T-cell (primary cell): Measurements from ENCODE around the gene ZCCHC24. TPM values are rescaled to one million over a fixed set of nuclear protein-coding genes. Genes with fewer than 3 reads are reported as not detected.

Experiments
- ATAC-seq, 4 experiments: fragments of 200-7000 bp in 3 of 4; fragments of 150-1000 bp in 1 of 4; cut with Tn5 transposase; replicated peaks in 1 of 4; 1 replicate in 3 of 4; 2 replicates in 1 of 4; pipeline ENCODE4 v1.10.0; 2021; ENCODE audit warnings: moderate library complexity in 3 of 4, mild to moderate bottlenecking in 2 of 4, moderate number of reproducible peaks in 1 of 4
- CTCF ChIA-PET, 2 donors: fragments of 300-600 bp; sonication (Branson Sonifier 250); formaldehyde crosslinking; loops; one replicate each; lab custom pipeline; 2022; ENCODE audit warnings: antibody characterized with exemption in 2 of 2; lab: Charles Lee
- POLR2A ChIA-PET, 2 donors: fragments of 300-600 bp; sonication (Branson Sonifier 250); formaldehyde crosslinking; loops; one replicate each; lab custom pipeline; 2022; ENCODE audit warnings: antibody characterized with exemption in 2 of 2; lab: Charles Lee
- DNase-seq, 35 experiments: peaks; one replicate each; pipeline versions ENCODE4 v3.0.0 to v3.0.0-alpha.2; 2013 to 2023
- H3K27ac ChIP-seq: one replicate; pipeline ENCODE4 v1.5.1; 2013; ENCODE audit warnings: low read length
- H3K27me3 ChIP-seq, 2 experiments: replicated peaks in 1 of 2; 1 replicate in 1 of 2; 2 replicates in 1 of 2; pipeline versions ENCODE4 v1.6.1 to v1.7.0; 2013; ENCODE audit warnings: low read length in 1 of 2, mixed read lengths in 1 of 2; ENCODE audit not compliant: control insufficient read depth in 2 of 2, insufficient read depth in 2 of 2; ENCODE audit errors: extremely low read depth in 1 of 2
- H3K36me3 ChIP-seq, 2 donors: 1 replicate in 1 of 2; 2 replicates in 1 of 2; pipeline versions ENCODE4 v1.6.1 to v1.7.0; 2013; ENCODE audit warnings: low read length in 1 of 2; ENCODE audit not compliant: control insufficient read depth in 2 of 2, insufficient read depth in 1 of 2; ENCODE audit errors: extremely low read depth in 1 of 2
- H3K4me1 ChIP-seq, 2 experiments: 1 replicate in 1 of 2; 2 replicates in 1 of 2; pipeline versions ENCODE4 v1.6.1 to v1.7.0; 2013; ENCODE audit warnings: low read length in 2 of 2, mixed read lengths in 1 of 2; ENCODE audit not compliant: insufficient read depth in 2 of 2, control insufficient read depth in 1 of 2; ENCODE audit errors: extremely low read depth in 1 of 2
- H3K4me3 ChIP-seq, 2 donors: 1 replicate in 1 of 2; 2 replicates in 1 of 2; pipeline versions ENCODE4 v1.5.1 to v1.7.0; 2013; ENCODE audit warnings: mild to moderate bottlenecking in 2 of 2, low read length in 1 of 2, moderate library complexity in 1 of 2; ENCODE audit not compliant: control insufficient read depth in 1 of 2; ENCODE audit errors: extremely low read depth in 1 of 2
- H3K9me3 ChIP-seq: 2 replicates; pipeline ENCODE4 v1.7.0; 2013
- H3K27ac Mint-ChIP-seq, 2 donors: one replicate each; pipeline ENCODE4 v1.8.0; 2020 to 2021; ENCODE audit warnings: mild to moderate bottlenecking in 2 of 2, mixed read lengths in 2 of 2
- H3K27me3 Mint-ChIP-seq, 2 donors: one replicate each; pipeline ENCODE4 v1.8.0; 2021 to 2022; ENCODE audit warnings: mixed read lengths in 2 of 2
- H3K36me3 Mint-ChIP-seq: one replicate; pipeline ENCODE4 v1.8.0; 2021; ENCODE audit warnings: mixed read lengths
- H3K4me1 Mint-ChIP-seq, 3 donors: one replicate each; pipeline ENCODE4 v1.8.0; 2020 to 2022; ENCODE audit warnings: mixed read lengths in 3 of 3, mild to moderate bottlenecking in 1 of 3
- H3K4me3 Mint-ChIP-seq, 3 donors: one replicate each; pipeline ENCODE4 v1.8.0; 2020 to 2022; ENCODE audit warnings: mild to moderate bottlenecking in 3 of 3, mixed read lengths in 3 of 3, moderate library complexity in 3 of 3
- H3K9me3 Mint-ChIP-seq, 3 donors: one replicate each; pipeline ENCODE4 v1.8.0; 2020 to 2022; ENCODE audit warnings: mixed read lengths in 3 of 3
- WGBS: methylation state at CpG from one replicate; pipeline ENCODE4 v1.1.5; 2013; ENCODE audit warnings: missing lambda C conversion rate; ENCODE audit not compliant: insufficient coverage; 5-methylcytosine and 5-hydroxymethylcytosine counted together
- total RNA-seq, 35 experiments: library from RNA in 6 of 35; stranded (reverse) in 6 of 35; fragments of 120-200 nt in 1 of 35; gene quantifications; one replicate each; pipeline versions ENCODE4 v1.2.1 to v1.2.4 and lab custom pipeline; 2013 to 2026

ZCCHC24 gene
- total RNA-seq, 5 donors from 2014 or later (not counting 1 experiment from before 2014, with no cell fraction given), result 0.60 to 2.4 (median 1.9) TPM

- no peaks in the 10 kb centered on the region for H3K4me1 Mint-ChIP-seq
- WGBS, result 49% methylated on average over 2 of the region's 3 CpGs
- no peak overlapping the region for H3K4me3 Mint-ChIP-seq
- H3K27ac Mint-ChIP-seq, result no peak overlapping the region
- ATAC-seq, result no peak
- no peaks in the 10 kb centered on the region for H3K9me3 Mint-ChIP-seq
- no peaks in the 10 kb centered on the region for H3K27me3 Mint-ChIP-seq
- Histone ChIP-seq H3K27me3 (peaks cover 0 to 5% of the 10 kb centered on the region in 2 experiments), H3K9me3 (no peaks in the 10 kb centered on the region), H3K27ac (no peak overlapping the region), H3K36me3 (no peaks in the 10 kb centered on the region), H3K4me1 (no peaks in the 10 kb centered on the region), H3K4me3 (no peak overlapping the region)
- no peaks in the 10 kb centered on the region for H3K36me3 Mint-ChIP-seq
- CTCF ChIA-PET, result no interaction called here
- DNase-seq, result no peak
- POLR2A ChIA-PET, result no interaction called here
These were observed 43.4 kb upstream of the ZCCHC24 start for GRCh38 chr10:79488870-79489269.

GRCh38 chr10:79488336-79488735 is 42.9 kb upstream of the ZCCHC24 start:
- H3K27me3 ChIP-seq, result peaks cover 0 to 5% of the 10 kb centered on the region in 2 experiments
- no peak overlapping the region for H3K4me3 ChIP-seq
- POLR2A ChIA-PET, result no interaction called here
- no peak overlapping the region for H3K4me3 Mint-ChIP-seq
- no peak overlapping the region for H3K27ac Mint-ChIP-seq
- H3K27me3 Mint-ChIP-seq, result no peaks in the 10 kb centered on the region
- H3K4me1 Mint-ChIP-seq, result no peaks in the 10 kb centered on the region
- no peaks in the 10 kb centered on the region for H3K9me3 ChIP-seq
- no peaks in the 10 kb centered on the region for H3K9me3 Mint-ChIP-seq
- DNase-seq (no peak), ATAC-seq (no peak)
- whole genome bisulfite sequencing, result no CpG with 5 or more reads among the region's 5 CpGs
- no peak overlapping the region for H3K27ac ChIP-seq
- no peaks in the 10 kb centered on the region for H3K4me1 ChIP-seq
- no peaks in the 10 kb centered on the region for H3K36me3 Mint-ChIP-seq
- no peaks in the 10 kb centered on the region for H3K36me3 ChIP-seq
- CTCF ChIA-PET, result interaction anchor here in 1 of 2 donors (0.6 to 1.3 kb wide), 2 partner anchors 114 to 1439 kb away, joined by 4 to 8 read pairs; no protein-coding TSS in a partner anchor

- Mint-ChIP-seq H3K27me3 (no peaks in the 10 kb centered on the region), H3K4me3 (no peak overlapping the region), H3K27ac (no peak overlapping the region), H3K9me3 (no peaks in the 10 kb centered on the region), H3K4me1 (no peaks in the 10 kb centered on the region), H3K36me3 (no peaks in the 10 kb centered on the region)
- no peaks in the 10 kb centered on the region for H3K36me3 ChIP-seq
- DNase-seq (peak in 11 of 35 experiments; percentile 2 to 46 (median 8)), ATAC-seq (peak in 3 of 4 experiments; percentile 33 to 48 (median 48))
- H3K9me3 ChIP-seq, result no peaks in the 10 kb centered on the region
- no peaks in the 10 kb centered on the region for H3K4me1 ChIP-seq
- H3K27me3 ChIP-seq, result peaks cover 0 to 2% of the 10 kb centered on the region in 2 experiments
- whole genome bisulfite sequencing, result 65% methylated on average over 4 of the region's 10 CpGs
- no peak overlapping the region for H3K4me3 ChIP-seq
- CTCF ChIA-PET, result interaction anchor here in 1 of 2 donors (0.6 to 1.3 kb wide), 2 partner anchors 113 to 1439 kb away, joined by 4 to 8 read pairs; no protein-coding TSS in a partner anchor
- POLR2A ChIA-PET, result no interaction called here
- H3K27ac ChIP-seq, result no peak overlapping the region
These were observed 42.1 kb upstream of the ZCCHC24 start for GRCh38 chr10:79487296-79488194.

DNA sequence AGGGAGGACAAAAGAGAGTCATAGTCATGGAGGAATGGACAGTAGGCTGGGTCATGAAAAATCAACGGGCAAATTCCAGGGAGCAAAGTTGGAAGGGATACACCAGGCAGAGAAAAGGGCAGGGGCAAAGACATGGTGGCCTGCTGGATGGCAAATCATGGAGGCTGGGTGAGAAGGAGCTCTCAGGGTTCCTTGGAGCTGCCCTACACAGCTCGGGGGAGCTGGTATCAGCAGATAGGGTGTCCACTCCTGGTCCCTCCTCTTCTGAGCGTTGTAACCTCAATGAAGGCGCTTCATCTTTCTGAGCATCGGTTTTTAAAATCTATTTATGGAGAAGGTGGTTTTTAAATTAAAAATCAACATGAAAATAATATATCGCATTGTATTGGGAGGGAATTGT is 39.1 kb upstream of the ZCCHC24 start:
- no peaks in the 10 kb centered on the region for H3K36me3 Mint-ChIP-seq
- no peak overlapping the region for H3K4me3 Mint-ChIP-seq
- ChIA-PET POLR2A (no interaction called here), CTCF (no interaction called here)
- DNase-seq (no peak), ATAC-seq (no peak)
- Histone ChIP-seq H3K4me1 (no peaks in the 10 kb centered on the region), H3K9me3 (no peaks in the 10 kb centered on the region), H3K27me3 (peaks cover 0 to 3% of the 10 kb centered on the region in 2 experiments), H3K36me3 (no peaks in the 10 kb centered on the region), H3K4me3 (no peak overlapping the region), H3K27ac (no peak overlapping the region)
- no peak overlapping the region for H3K27ac Mint-ChIP-seq
- no peaks in the 10 kb centered on the region for H3K9me3 Mint-ChIP-seq
- H3K4me1 Mint-ChIP-seq, result no peaks in the 10 kb centered on the region
- H3K27me3 Mint-ChIP-seq, result peaks cover 0 to 2% of the 10 kb centered on the region in 2 donors
- WGBS, result 83% methylated on average over 1 of the region's 6 CpGs

GRCh38 chr10:79483948-79484347 is 38.5 kb upstream of the ZCCHC24 start:
- Histone ChIP-seq H3K9me3 (no peaks in the 10 kb centered on the region), H3K36me3 (no peaks in the 10 kb centered on the region), H3K4me3 (no peak overlapping the region), H3K27ac (no peak overlapping the region), H3K4me1 (no peaks in the 10 kb centered on the region), H3K27me3 (peaks cover 0 to 3% of the 10 kb centered on the region in 2 experiments)
- no peak overlapping the region for H3K27ac Mint-ChIP-seq
- ChIA-PET POLR2A (no interaction called here), CTCF (no interaction called here)
- WGBS, result no CpG with 5 or more reads among the region's 2 CpGs
- DNase-seq (no peak), ATAC-seq (no peak)
- H3K27me3 Mint-ChIP-seq, result peaks cover 0 to 2% of the 10 kb centered on the region in 2 donors
- H3K4me1 Mint-ChIP-seq, result no peaks in the 10 kb centered on the region
- no peaks in the 10 kb centered on the region for H3K9me3 Mint-ChIP-seq
- no peak overlapping the region for H3K4me3 Mint-ChIP-seq
- H3K36me3 Mint-ChIP-seq, result no peaks in the 10 kb centered on the region

DNA sequence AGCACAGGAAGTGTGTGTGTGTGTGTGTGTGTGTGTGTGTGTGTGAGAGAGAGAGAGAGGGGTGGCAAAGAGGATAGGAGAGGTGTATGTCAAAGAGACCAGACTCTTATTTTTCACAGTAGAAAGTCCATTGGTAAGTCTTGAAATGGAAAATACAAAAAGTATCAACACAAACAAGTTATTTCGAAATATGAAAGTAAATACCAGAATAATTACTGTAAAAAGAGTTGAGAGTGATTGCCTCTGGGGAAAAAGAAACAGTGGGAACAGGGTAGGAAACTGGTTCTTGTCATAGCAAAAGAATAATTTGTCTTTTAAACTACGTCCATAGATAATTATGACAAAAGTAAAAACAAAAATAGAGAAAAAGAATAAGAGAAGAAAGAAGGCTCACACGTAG is 37.9 kb upstream of the ZCCHC24 start:
- no peaks in the 10 kb centered on the region for H3K4me1 ChIP-seq
- no peaks in the 10 kb centered on the region for H3K36me3 ChIP-seq
- H3K27me3 ChIP-seq, result peaks cover 0 to 6% of the 10 kb centered on the region in 2 experiments
- no peak overlapping the region for H3K4me3 ChIP-seq
- CTCF ChIA-PET, result no interaction called here
- POLR2A ChIA-PET, result no interaction called here
- no CpG with 5 or more reads among the region's 3 CpGs for WGBS
- peaks cover 0 to 2% of the 10 kb centered on the region in 2 donors for H3K27me3 Mint-ChIP-seq
- no peak overlapping the region for H3K27ac ChIP-seq
- DNase-seq (no peak), ATAC-seq (no peak)
- H3K27ac Mint-ChIP-seq, result no peak overlapping the region
- no peaks in the 10 kb centered on the region for H3K9me3 ChIP-seq
- no peaks in the 10 kb centered on the region for H3K36me3 Mint-ChIP-seq
- H3K4me3 Mint-ChIP-seq, result no peak overlapping the region
- no peaks in the 10 kb centered on the region for H3K9me3 Mint-ChIP-seq
- no peaks in the 10 kb centered on the region for H3K4me1 Mint-ChIP-seq
